HepG2 (cell line): ENCODE data around the gene TM4SF18. TPM values are rescaled to one million over a fixed set of nuclear protein-coding genes. Genes with fewer than 3 reads are reported as not detected.
A peak's percentile ranks its signal among the peaks of the same experiment; 100 is the strongest.

Experiments used
- GLI4 ChIP-seq: sonication (generic); formaldehyde crosslinking; IDR thresholded peaks from 2 replicates; pipeline ENCODE4 v1.5.1; 2020; ENCODE audit warnings: missing genetic modification reagents, mild to moderate bottlenecking, moderate library complexity, borderline replicate concordance
- KAT7 ChIP-seq: IDR thresholded peaks from 2 replicates; pipeline ENCODE4 v1.6.1; 2018; ENCODE audit warnings: borderline replicate concordance, missing compliant biosample characterization
- KLF13 ChIP-seq: sonication (generic); formaldehyde crosslinking; IDR thresholded peaks from 2 replicates; pipeline ENCODE4 v1.4.0; 2020; ENCODE audit warnings: mild to moderate bottlenecking, missing genetic modification reagents
- TBX3 ChIP-seq: fragments of 450-650 bp; IDR thresholded peaks from 2 replicates; pipeline ENCODE4 v1.6.1; 2017; ENCODE audit warnings: antibody characterized with exemption, mild to moderate bottlenecking, inconsistent platforms, borderline replicate concordance
- ZFP36L2 ChIP-seq: sonication (generic); formaldehyde crosslinking; IDR thresholded peaks from 2 replicates; pipeline ENCODE4 v1.4.0; 2020; ENCODE audit warnings: missing genetic modification reagents
- ZNF317 ChIP-seq: sonication (generic); formaldehyde crosslinking; IDR thresholded peaks from 2 replicates; pipeline ENCODE4 v1.5.0; 2020; ENCODE audit warnings: mild to moderate bottlenecking, missing genetic modification reagents
- ZNF33A ChIP-seq: sonication (generic); formaldehyde crosslinking; IDR thresholded peaks from 2 replicates; pipeline ENCODE4 v1.5.1; 2020; ENCODE audit warnings: missing genetic modification reagents, mild to moderate bottlenecking, moderate library complexity, borderline replicate concordance
- ZNF34 ChIP-seq: sonication (generic); formaldehyde crosslinking; IDR thresholded peaks from 2 replicates; pipeline ENCODE4 v1.4.0; 2020; ENCODE audit warnings: mild to moderate bottlenecking, missing genetic modification reagents, borderline replicate concordance
- ZNF577 ChIP-seq: sonication (generic); formaldehyde crosslinking; IDR thresholded peaks from 2 replicates; pipeline ENCODE4 v1.4.0; 2020; ENCODE audit warnings: mild to moderate bottlenecking, low read depth, missing genetic modification reagents, borderline replicate concordance
- ZNF619 ChIP-seq: sonication (generic); formaldehyde crosslinking; IDR thresholded peaks from 2 replicates; pipeline ENCODE4 v1.4.0; 2020; ENCODE audit warnings: mild to moderate bottlenecking, missing genetic modification reagents
- ZNF83 ChIP-seq: sonication (generic); formaldehyde crosslinking; IDR thresholded peaks from 2 replicates; pipeline ENCODE4 v1.4.0; 2020; ENCODE audit warnings: missing genetic modification reagents, mild to moderate bottlenecking, borderline replicate concordance
- polyA plus RNA-seq, 8 experiments: library from polyadenylated mRNA; depleted of rRNA in 3 of 8; stranded (reverse) in 7 of 8; unstranded in 1 of 8; fragments of >200 nt; fragmentation: Illumina TruSeq in 4 of 8; extraction: Trizol in 4 of 8; gene quantifications; 2 replicates each; pipeline versions ENCODE4 v1.2.1 to v1.2.3, GENCODE V29; 2011 to 2016; ENCODE audit warnings: low read depth in 4 of 8, missing spikeins in 1 of 8, mixed read lengths in 1 of 8; ENCODE audit not compliant: insufficient read depth in 1 of 8
- total RNA-seq, 5 experiments: library from RNA; depleted of rRNA; stranded (reverse); fragments of >200 nt; fragmentation: Illumina TruSeq; extraction: Trizol; gene quantifications; 2 replicates each; pipeline ENCODE4 v1.2.3, GENCODE V29; 2016; ENCODE audit warnings: low read depth in 1 of 5
- TF ChIP-seq, protein P1 (sequence below): sonication (generic); formaldehyde crosslinking; IDR thresholded peaks from 2 replicates; pipeline ENCODE4 v1.9.0; 2021; ENCODE audit warnings: missing genetic modification reagents, borderline replicate concordance
- TF ChIP-seq, protein P2 (sequence below): IDR thresholded peaks from 2 replicates; pipeline ENCODE4 v1.6.1; 2016
- TF ChIP-seq, protein P3 (sequence below): sonication (generic); formaldehyde crosslinking; IDR thresholded peaks from 2 replicates; pipeline ENCODE4 v1.5.0; 2020; ENCODE audit warnings: mild to moderate bottlenecking, missing genetic modification reagents, borderline replicate concordance

Gene TM4SF18
- total and polyA plus RNA-seq, 2 of the 13 experiments (the other 11 are each of a cell fraction or from before 2014, with no cell fraction given): 0.15 TPM; not detected in 1

DNA sequence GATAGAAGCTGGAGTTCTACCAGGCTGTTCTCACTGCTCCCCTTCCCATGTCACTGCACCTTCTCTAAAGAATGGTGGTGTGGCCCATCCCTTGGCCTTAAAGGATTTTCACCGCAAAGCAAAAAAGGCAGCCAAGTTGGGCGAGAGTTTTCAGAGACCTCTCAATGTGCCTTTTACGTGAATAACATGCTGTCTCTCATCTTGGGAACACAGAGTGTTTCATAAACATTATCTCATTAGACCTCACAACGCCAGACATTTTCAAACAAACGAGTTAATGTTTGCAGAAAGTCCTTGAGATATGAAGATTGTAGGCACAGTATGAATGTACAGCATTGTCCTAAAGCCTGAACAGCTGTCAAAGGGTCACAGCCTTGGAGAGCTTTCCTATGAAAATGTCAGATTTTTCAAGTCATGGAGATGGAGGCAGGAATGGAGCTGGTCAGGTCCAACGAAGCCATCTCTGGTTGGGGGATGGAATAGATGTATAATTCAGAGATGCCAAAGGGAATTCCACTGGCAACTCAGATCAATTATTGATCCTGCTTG lies 22.7 kb upstream of the TM4SF18 start (continued):
- TF ChIP-seq ZNF83 (CRISPR knock-in tag) (no peak), ZNF33A (peak; percentile 54; the same call in 1 of the 2 replicates), KLF13 (CRISPR knock-in tag) (no peak), ZNF577 (CRISPR knock-in tag) (no peak), KAT7 (CRISPR knock-in tag) (0 out of 2 replicates have a peak, but pooled peaks have one; percentile 35), TBX3 (peak; percentile 43; the same call in 1 of the 2 replicates), ZNF619 (CRISPR knock-in tag) (no peak), ZNF317 (CRISPR knock-in tag) (no peak; the same call in 1 of the 2 replicates), GLI4 (CRISPR knock-in tag) (no peak), ZFP36L2 (CRISPR knock-in tag) (no peak), ZNF34 (CRISPR knock-in tag) (no peak)
- TF ChIP-seq, protein P1, sequence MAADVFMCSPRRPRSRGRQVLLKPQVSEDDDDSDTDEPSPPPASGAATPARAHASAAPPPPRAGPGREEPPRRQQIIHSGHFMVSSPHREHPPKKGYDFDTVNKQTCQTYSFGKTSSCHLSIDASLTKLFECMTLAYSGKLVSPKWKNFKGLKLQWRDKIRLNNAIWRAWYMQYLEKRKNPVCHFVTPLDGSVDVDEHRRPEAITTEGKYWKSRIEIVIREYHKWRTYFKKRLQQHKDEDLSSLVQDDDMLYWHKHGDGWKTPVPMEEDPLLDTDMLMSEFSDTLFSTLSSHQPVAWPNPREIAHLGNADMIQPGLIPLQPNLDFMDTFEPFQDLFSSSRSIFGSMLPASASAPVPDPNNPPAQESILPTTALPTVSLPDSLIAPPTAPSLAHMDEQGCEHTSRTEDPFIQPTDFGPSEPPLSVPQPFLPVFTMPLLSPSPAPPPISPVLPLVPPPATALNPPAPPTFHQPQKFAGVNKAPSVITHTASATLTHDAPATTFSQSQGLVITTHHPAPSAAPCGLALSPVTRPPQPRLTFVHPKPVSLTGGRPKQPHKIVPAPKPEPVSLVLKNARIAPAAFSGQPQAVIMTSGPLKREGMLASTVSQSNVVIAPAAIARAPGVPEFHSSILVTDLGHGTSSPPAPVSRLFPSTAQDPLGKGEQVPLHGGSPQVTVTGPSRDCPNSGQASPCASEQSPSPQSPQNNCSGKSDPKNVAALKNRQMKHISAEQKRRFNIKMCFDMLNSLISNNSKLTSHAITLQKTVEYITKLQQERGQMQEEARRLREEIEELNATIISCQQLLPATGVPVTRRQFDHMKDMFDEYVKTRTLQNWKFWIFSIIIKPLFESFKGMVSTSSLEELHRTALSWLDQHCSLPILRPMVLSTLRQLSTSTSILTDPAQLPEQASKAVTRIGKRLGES (CRISPR knock-in tag): no peak
- TF ChIP-seq, protein P2, sequence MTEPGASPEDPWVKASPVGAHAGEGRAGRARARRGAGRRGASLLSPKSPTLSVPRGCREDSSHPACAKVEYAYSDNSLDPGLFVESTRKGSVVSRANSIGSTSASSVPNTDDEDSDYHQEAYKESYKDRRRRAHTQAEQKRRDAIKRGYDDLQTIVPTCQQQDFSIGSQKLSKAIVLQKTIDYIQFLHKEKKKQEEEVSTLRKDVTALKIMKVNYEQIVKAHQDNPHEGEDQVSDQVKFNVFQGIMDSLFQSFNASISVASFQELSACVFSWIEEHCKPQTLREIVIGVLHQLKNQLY (CRISPR knock-in tag): peak; percentile 34; the same call in 1 of the 2 replicates
- TF ChIP-seq, protein P3, sequence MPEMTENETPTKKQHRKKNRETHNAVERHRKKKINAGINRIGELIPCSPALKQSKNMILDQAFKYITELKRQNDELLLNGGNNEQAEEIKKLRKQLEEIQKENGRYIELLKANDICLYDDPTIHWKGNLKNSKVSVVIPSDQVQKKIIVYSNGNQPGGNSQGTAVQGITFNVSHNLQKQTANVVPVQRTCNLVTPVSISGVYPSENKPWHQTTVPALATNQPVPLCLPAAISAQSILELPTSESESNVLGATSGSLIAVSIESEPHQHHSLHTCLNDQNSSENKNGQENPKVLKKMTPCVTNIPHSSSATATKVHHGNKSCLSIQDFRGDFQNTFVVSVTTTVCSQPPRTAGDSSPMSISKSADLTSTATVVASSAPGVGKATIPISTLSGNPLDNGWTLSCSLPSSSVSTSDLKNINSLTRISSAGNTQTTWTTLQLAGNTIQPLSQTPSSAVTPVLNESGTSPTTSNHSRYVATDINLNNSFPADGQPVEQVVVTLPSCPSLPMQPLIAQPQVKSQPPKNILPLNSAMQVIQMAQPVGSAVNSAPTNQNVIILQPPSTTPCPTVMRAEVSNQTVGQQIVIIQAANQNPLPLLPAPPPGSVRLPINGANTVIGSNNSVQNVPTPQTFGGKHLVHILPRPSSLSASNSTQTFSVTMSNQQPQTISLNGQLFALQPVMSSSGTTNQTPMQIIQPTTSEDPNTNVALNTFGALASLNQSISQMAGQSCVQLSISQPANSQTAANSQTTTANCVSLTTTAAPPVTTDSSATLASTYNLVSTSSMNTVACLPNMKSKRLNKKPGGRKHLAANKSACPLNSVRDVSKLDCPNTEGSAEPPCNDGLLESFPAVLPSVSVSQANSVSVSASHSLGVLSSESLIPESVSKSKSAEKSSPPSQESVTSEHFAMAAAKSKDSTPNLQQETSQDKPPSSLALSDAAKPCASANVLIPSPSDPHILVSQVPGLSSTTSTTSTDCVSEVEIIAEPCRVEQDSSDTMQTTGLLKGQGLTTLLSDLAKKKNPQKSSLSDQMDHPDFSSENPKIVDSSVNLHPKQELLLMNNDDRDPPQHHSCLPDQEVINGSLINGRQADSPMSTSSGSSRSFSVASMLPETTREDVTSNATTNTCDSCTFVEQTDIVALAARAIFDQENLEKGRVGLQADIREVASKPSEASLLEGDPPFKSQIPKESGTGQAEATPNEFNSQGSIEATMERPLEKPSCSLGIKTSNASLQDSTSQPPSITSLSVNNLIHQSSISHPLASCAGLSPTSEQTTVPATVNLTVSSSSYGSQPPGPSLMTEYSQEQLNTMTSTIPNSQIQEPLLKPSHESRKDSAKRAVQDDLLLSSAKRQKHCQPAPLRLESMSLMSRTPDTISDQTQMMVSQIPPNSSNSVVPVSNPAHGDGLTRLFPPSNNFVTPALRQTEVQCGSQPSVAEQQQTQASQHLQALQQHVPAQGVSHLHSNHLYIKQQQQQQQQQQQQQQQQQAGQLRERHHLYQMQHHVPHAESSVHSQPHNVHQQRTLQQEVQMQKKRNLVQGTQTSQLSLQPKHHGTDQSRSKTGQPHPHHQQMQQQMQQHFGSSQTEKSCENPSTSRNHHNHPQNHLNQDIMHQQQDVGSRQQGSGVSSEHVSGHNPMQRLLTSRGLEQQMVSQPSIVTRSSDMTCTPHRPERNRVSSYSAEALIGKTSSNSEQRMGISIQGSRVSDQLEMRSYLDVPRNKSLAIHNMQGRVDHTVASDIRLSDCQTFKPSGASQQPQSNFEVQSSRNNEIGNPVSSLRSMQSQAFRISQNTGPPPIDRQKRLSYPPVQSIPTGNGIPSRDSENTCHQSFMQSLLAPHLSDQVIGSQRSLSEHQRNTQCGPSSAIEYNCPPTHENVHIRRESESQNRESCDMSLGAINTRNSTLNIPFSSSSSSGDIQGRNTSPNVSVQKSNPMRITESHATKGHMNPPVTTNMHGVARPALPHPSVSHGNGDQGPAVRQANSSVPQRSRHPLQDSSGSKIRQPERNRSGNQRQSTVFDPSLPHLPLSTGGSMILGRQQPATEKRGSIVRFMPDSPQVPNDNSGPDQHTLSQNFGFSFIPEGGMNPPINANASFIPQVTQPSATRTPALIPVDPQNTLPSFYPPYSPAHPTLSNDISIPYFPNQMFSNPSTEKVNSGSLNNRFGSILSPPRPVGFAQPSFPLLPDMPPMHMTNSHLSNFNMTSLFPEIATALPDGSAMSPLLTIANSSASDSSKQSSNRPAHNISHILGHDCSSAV: no peak
